Measurements from ENCODE around the gene XRCC4. TPM values are rescaled to one million over a fixed set of nuclear protein-coding genes. Genes with fewer than 3 reads are reported as not detected.

Gene XRCC4
- polyA plus RNA-seq, 1 of the 3 experiments (the other 2 are of a cell fraction), result 1.8 TPM

GRCh38 chr5:83283761-83284160 is 206.4 kb downstream of the XRCC4 start:
- H3K4me3 ChIP-seq (ENCODE audit: low read depth in 2 of 2, low read length in 1 of 2), result no peak overlapping the region
- CTCF ChIA-PET, result no interaction called here
- H3K4me2 ChIP-seq, result no peak overlapping the region
- H3K27me3 ChIP-seq (ENCODE audit: insufficient read depth), result no peaks in the 10 kb centered on the region
- H3K9me2 ChIP-seq, result no peaks in the 10 kb centered on the region
- H3K79me2 ChIP-seq (ENCODE audit: insufficient read depth), result no peaks in the 10 kb centered on the region
- H4K20me1 ChIP-seq (ENCODE audit: insufficient read depth), result no peaks in the 10 kb centered on the region
- no peak overlapping the region for H3K27ac ChIP-seq (ENCODE audit: low read depth in 2 of 2, low read length in 1 of 2)
- DNase-seq, result no peak
- POLR2A ChIA-PET, result no interaction called here
- H2AFZ ChIP-seq (ENCODE audit: low read depth), result no peak overlapping the region
- no peaks in the 10 kb centered on the region for H3K9me3 ChIP-seq
- WGBS (ENCODE audit: low lambda C conversion rate), result 90% methylated on average over 3 of the region's 3 CpGs
- TF ChIP-seq SMC3 (IDR thresholded peaks at IDR 0.05; ENCODE audit: low read depth, low read length), result no peak
- TF ChIP-seq FOXM1 (IDR thresholded peaks at IDR 0.05; ENCODE audit: low read depth), result no peak
- TF ChIP-seq YY1 (IDR thresholded peaks at IDR 0.05; ENCODE audit: low read depth), result no peak
- no peak for TF ChIP-seq TEAD4 (IDR thresholded peaks at IDR 0.05; ENCODE audit: borderline replicate concordance, insufficient read depth)
- TF ChIP-seq, protein P1, sequence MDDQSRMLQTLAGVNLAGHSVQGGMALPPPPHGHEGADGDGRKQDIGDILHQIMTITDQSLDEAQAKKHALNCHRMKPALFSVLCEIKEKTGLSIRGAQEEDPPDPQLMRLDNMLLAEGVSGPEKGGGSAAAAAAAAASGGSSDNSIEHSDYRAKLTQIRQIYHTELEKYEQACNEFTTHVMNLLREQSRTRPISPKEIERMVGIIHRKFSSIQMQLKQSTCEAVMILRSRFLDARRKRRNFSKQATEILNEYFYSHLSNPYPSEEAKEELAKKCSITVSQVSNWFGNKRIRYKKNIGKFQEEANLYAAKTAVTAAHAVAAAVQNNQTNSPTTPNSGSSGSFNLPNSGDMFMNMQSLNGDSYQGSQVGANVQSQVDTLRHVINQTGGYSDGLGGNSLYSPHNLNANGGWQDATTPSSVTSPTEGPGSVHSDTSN (IDR thresholded peaks at IDR 0.05), result no peak
- no peak for TF ChIP-seq RAD21 (IDR thresholded peaks at IDR 0.05; ENCODE audit: low read length)
- no peak for TF ChIP-seq RCOR1 (IDR thresholded peaks at IDR 0.05; ENCODE audit: low read length)
- TF ChIP-seq, protein P2, sequence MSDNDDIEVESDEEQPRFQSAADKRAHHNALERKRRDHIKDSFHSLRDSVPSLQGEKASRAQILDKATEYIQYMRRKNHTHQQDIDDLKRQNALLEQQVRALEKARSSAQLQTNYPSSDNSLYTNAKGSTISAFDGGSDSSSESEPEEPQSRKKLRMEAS (IDR thresholded peaks at IDR 0.05; ENCODE audit: low read depth), result no peak
- TF ChIP-seq, protein P3, sequence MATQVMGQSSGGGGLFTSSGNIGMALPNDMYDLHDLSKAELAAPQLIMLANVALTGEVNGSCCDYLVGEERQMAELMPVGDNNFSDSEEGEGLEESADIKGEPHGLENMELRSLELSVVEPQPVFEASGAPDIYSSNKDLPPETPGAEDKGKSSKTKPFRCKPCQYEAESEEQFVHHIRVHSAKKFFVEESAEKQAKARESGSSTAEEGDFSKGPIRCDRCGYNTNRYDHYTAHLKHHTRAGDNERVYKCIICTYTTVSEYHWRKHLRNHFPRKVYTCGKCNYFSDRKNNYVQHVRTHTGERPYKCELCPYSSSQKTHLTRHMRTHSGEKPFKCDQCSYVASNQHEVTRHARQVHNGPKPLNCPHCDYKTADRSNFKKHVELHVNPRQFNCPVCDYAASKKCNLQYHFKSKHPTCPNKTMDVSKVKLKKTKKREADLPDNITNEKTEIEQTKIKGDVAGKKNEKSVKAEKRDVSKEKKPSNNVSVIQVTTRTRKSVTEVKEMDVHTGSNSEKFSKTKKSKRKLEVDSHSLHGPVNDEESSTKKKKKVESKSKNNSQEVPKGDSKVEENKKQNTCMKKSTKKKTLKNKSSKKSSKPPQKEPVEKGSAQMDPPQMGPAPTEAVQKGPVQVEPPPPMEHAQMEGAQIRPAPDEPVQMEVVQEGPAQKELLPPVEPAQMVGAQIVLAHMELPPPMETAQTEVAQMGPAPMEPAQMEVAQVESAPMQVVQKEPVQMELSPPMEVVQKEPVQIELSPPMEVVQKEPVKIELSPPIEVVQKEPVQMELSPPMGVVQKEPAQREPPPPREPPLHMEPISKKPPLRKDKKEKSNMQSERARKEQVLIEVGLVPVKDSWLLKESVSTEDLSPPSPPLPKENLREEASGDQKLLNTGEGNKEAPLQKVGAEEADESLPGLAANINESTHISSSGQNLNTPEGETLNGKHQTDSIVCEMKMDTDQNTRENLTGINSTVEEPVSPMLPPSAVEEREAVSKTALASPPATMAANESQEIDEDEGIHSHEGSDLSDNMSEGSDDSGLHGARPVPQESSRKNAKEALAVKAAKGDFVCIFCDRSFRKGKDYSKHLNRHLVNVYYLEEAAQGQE (IDR thresholded peaks at IDR 0.05; ENCODE audit: low read depth, low read length), result no peak
- TF ChIP-seq, protein P4, sequence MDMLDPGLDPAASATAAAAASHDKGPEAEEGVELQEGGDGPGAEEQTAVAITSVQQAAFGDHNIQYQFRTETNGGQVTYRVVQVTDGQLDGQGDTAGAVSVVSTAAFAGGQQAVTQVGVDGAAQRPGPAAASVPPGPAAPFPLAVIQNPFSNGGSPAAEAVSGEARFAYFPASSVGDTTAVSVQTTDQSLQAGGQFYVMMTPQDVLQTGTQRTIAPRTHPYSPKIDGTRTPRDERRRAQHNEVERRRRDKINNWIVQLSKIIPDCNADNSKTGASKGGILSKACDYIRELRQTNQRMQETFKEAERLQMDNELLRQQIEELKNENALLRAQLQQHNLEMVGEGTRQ (IDR thresholded peaks at IDR 0.05; ENCODE audit: borderline replicate concordance, low read depth, low read length), result no peak
- no peak for TF ChIP-seq NFIC (IDR thresholded peaks at IDR 0.05; ENCODE audit: borderline replicate concordance)
- TF ChIP-seq ELF1 (IDR thresholded peaks at IDR 0.05), result no peak
- no peak for TF ChIP-seq USF1 (IDR thresholded peaks at IDR 0.05; ENCODE audit: borderline replicate concordance, low read depth)
- TF ChIP-seq EP300 (IDR thresholded peaks at IDR 0.05; ENCODE audit: borderline replicate concordance in 1 of 2, low read depth in 1 of 2, low read length in 1 of 2), result no peak
- TF ChIP-seq POLR2AphosphoS5 (IDR thresholded peaks at IDR 0.05; ENCODE audit: low read depth, low read length), result no peak
- no peak for TF ChIP-seq SIN3A (IDR thresholded peaks at IDR 0.05; ENCODE audit: borderline replicate concordance, low read depth, low read length)
- no peak for TF ChIP-seq RXRA (IDR thresholded peaks at IDR 0.05; ENCODE audit: borderline replicate concordance, low read depth)
- no peak for TF ChIP-seq CHD2 (IDR thresholded peaks at IDR 0.05; ENCODE audit: low read length, partially characterized antibody)
- no peak for TF ChIP-seq TAF1 (IDR thresholded peaks at IDR 0.05; ENCODE audit: borderline replicate concordance, low read depth, low read length)
- no peak for TF ChIP-seq MEF2A (IDR thresholded peaks at IDR 0.05; ENCODE audit: borderline replicate concordance, low read depth)
- peaks cover 17% of the 10 kb centered on the region for H3F3A ChIP-seq (replicated peaks; ENCODE audit: insufficient read depth)
- H3K9ac ChIP-seq, result no peak overlapping the region
- H3K36me3 ChIP-seq (replicated peaks in 1 of 2; ENCODE audit: control insufficient read depth in 1 of 2, insufficient read depth in 2 of 2, low read length in 1 of 2), result peaks cover 0 to 7% of the 10 kb centered on the region in 2 experiments
- peaks cover 0 to 6% of the 10 kb centered on the region in 2 experiments; a peak in 1 of 4 replicates for H3K4me1 ChIP-seq (ENCODE audit: control insufficient read depth in 1 of 2, insufficient read depth in 2 of 2, low read depth in 1 of 2, low read length in 1 of 2)
